ENCODE measurements around the gene EME1.

DNA sequence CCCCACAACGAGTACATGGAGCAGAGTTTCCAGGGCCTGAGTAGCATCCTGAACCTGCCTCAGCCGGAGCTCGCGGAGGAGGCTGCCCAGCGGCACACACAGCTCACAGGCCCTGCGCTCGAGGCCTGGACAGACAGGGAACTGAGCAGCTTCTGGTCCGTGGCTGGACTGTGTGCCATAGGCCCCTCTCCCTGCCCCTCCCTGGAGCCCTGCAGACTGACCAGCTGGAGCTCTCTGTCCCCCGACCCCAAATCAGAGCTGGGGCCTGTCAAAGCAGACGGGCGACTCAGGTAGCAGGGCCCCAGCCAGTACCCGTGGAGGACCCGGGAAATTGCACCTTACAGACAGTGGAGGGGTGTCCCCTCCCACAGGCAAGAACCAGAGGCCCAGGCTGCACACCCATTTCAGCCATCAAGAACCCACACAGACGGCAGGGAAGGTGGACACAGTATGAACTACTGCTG, 13.0 kb upstream of the EME1 start:
- TF ChIP-seq CTCF (IDR thresholded peaks at IDR 0.05) (no peak), POLR2AphosphoS5 (IDR thresholded peaks at IDR 0.05) (no peak), EP300 (IDR thresholded peaks at IDR 0.05) (no peak)

All from upper lobe of left lung (tissue), 4 donors.